Immature natural killer cell (primary cell): ENCODE measurements around the gene TIMM50. TPM values are rescaled to one million over a fixed set of nuclear protein-coding genes. Genes with fewer than 3 reads are reported as not detected.

ENCODE experiments used
- DNase-seq, 3 donors: peaks; one replicate each; pipeline ENCODE4 v3.0.0; 2022; ENCODE audit warnings: mixed read lengths in 1 of 3
- H3K27ac Mint-ChIP-seq, 6 donors: one replicate each; pipeline ENCODE4 v1.8.0; 2020; ENCODE audit warnings: mixed read lengths in 6 of 6, mild to moderate bottlenecking in 5 of 6, inconsistent platforms in 4 of 6, moderate library complexity in 3 of 6
- H3K27me3 Mint-ChIP-seq, 3 donors: one replicate each; pipeline ENCODE4 v1.8.0; 2020 to 2021; ENCODE audit warnings: low read depth in 3 of 3, mild to moderate bottlenecking in 3 of 3, mixed read lengths in 3 of 3, moderate library complexity in 3 of 3, inconsistent platforms in 1 of 3
- H3K36me3 Mint-ChIP-seq, 3 donors: one replicate each; pipeline ENCODE4 v1.8.0; 2020; ENCODE audit warnings: mixed read lengths in 3 of 3, inconsistent platforms in 2 of 3, mild to moderate bottlenecking in 2 of 3
- H3K4me1 Mint-ChIP-seq, 2 donors: one replicate each; pipeline ENCODE4 v1.8.0; 2020; ENCODE audit warnings: inconsistent platforms in 2 of 2, mild to moderate bottlenecking in 2 of 2, mixed read lengths in 2 of 2, moderate library complexity in 1 of 2
- H3K4me3 Mint-ChIP-seq, 5 donors: one replicate each; pipeline ENCODE4 v1.8.0; 2020; ENCODE audit warnings: mild to moderate bottlenecking in 5 of 5, mixed read lengths in 5 of 5, inconsistent platforms in 3 of 5, moderate library complexity in 3 of 5
- H3K9me3 Mint-ChIP-seq, 6 donors: one replicate each; pipeline ENCODE4 v1.8.0; 2020; ENCODE audit warnings: mild to moderate bottlenecking in 6 of 6, mixed read lengths in 6 of 6, inconsistent platforms in 4 of 6, moderate library complexity in 3 of 6
- polyA plus RNA-seq, 3 donors: library from polyadenylated mRNA; unstranded; fragments of 300-500 nt; fragmentation: Illumina TruSeq; gene quantifications; one replicate each; pipeline ENCODE4 v1.2.3, GENCODE V29; 2021

Gene TIMM50
- polyA plus RNA-seq, 3 donors from 2014 or later: 50.4 to 65.2 (median 58.6) TPM

- H3K27ac Mint-ChIP-seq: no peak within 1 kb of the TSS
Measured at GRCh38 chr19:39498798-39499642, 18.4 kb downstream of the TIMM50 start, which contains the start of gene DLL3. Gene DLL3, plus strand, starts transcription at chr19:39498947. Its CDS starts 28 bp downstream, at chr19:39498975.

GRCh38 chr19:39499932-39500331, 19.3 kb downstream of the TIMM50 start:
- DNase-seq: no peak
- no peak overlapping the region for H3K27ac Mint-ChIP-seq
- H3K4me1 Mint-ChIP-seq: peaks cover 21 to 26% of the 10 kb centered on the region in 2 donors
- H3K27me3 Mint-ChIP-seq: peaks cover 18 to 45% (median 20%) of the 10 kb centered on the region in 3 donors
- no peaks in the 10 kb centered on the region for H3K36me3 Mint-ChIP-seq
- peaks cover 0 to 3% (median 0%) of the 10 kb centered on the region in 6 donors for H3K9me3 Mint-ChIP-seq
- peak overlapping the region in 4 of 5 donors; percentile 27 to 60 (median 31) for H3K4me3 Mint-ChIP-seq

More at GRCh38 chr19:39498798-39499642, 18.4 kb downstream of the TIMM50 start, which contains the start of gene DLL3:
- no peak for DNase-seq
- Mint-ChIP-seq H3K4me3 (peak within 1 kb of the TSS; percentile 1 to 60 (median 53)), H3K9me3 (peaks cover 0 to 3% (median 0%) of the 10 kb centered on the region in 6 donors), H3K27me3 (peaks cover 17 to 43% (median 18%) of the 10 kb centered on the region in 3 donors), H3K36me3 (no peaks in the 10 kb centered on the region), H3K4me1 (peaks cover 21 to 26% of the 10 kb centered on the region in 2 donors)

- H3K27ac Mint-ChIP-seq: no peak overlapping the region
- H3K9me3 Mint-ChIP-seq: peaks cover 0 to 3% (median 0%) of the 10 kb centered on the region in 6 donors
- peaks cover 21 to 26% of the 10 kb centered on the region in 2 donors for H3K4me1 Mint-ChIP-seq
- H3K4me3 Mint-ChIP-seq: no peak overlapping the region
- no peak for DNase-seq
- no peaks in the 10 kb centered on the region for H3K36me3 Mint-ChIP-seq
- H3K27me3 Mint-ChIP-seq: peaks cover 18 to 47% (median 21%) of the 10 kb centered on the region in 3 donors
Measured at GRCh38 chr19:39500543-39500942, 19.9 kb downstream of the TIMM50 start.

- Mint-ChIP-seq H3K4me1 (peaks cover 24 to 27% of the 10 kb centered on the region in 2 donors), H3K4me3 (no peak overlapping the region), H3K27me3 (peaks cover 18 to 44% (median 20%) of the 10 kb centered on the region in 3 donors), H3K36me3 (no peaks in the 10 kb centered on the region), H3K9me3 (peaks cover 0 to 3% (median 0%) of the 10 kb centered on the region in 6 donors), H3K27ac (no peak overlapping the region)
- no peak for DNase-seq
Measured at GRCh38 chr19:39501340-39501739, 20.7 kb downstream of the TIMM50 start.

- peak overlapping the region in 2 of 5 donors; percentile 14 to 29 for H3K4me3 Mint-ChIP-seq
- peaks cover 21 to 48% (median 27%) of the 10 kb centered on the region in 3 donors for H3K27me3 Mint-ChIP-seq
Measured at GRCh38 chr19:39502640-39503417, 22.2 kb downstream of the TIMM50 start.

GRCh38 chr19:39506598-39506943, 25.9 kb downstream of the TIMM50 start:
- H3K4me3 Mint-ChIP-seq: peak overlapping the region in 4 of 5 donors; percentile 62 to 78 (median 70)
- DNase-seq: no peak
- H3K27ac Mint-ChIP-seq: peak overlapping the region in 1 of 6 donors; percentile 30
- no peaks in the 10 kb centered on the region for H3K36me3 Mint-ChIP-seq
- peaks cover 20 to 21% of the 10 kb centered on the region in 2 donors for H3K4me1 Mint-ChIP-seq
- peaks cover 0 to 4% (median 0%) of the 10 kb centered on the region in 6 donors for H3K9me3 Mint-ChIP-seq
- H3K27me3 Mint-ChIP-seq: peaks cover 18 to 30% (median 26%) of the 10 kb centered on the region in 3 donors

More at GRCh38 chr19:39502640-39503417, 22.2 kb downstream of the TIMM50 start:
- peak; percentile 72 to 80 (median 77) for DNase-seq
- Mint-ChIP-seq H3K4me1 (peaks cover 31 to 35% of the 10 kb centered on the region in 2 donors), H3K9me3 (peaks cover 0 to 3% (median 0%) of the 10 kb centered on the region in 6 donors), H3K27ac (peak overlapping the region in 1 of 6 donors; percentile 35), H3K36me3 (no peaks in the 10 kb centered on the region)

- Mint-ChIP-seq H3K9me3 (peaks cover 0 to 4% (median 0%) of the 10 kb centered on the region in 6 donors), H3K36me3 (no peaks in the 10 kb centered on the region), H3K27me3 (peaks cover 18 to 31% (median 26%) of the 10 kb centered on the region in 3 donors), H3K4me1 (peaks cover 20 to 21% of the 10 kb centered on the region in 2 donors), H3K27ac (no peak overlapping the region), H3K4me3 (peak overlapping the region; percentile 62 to 78 (median 70))
- DNase-seq: peak; percentile 17 to 42 (median 22)
Measured at GRCh38 chr19:39506944-39507714, 26.5 kb downstream of the TIMM50 start.

GRCh38 chr19:39507715-39508364, 27.2 kb downstream of the TIMM50 start:
- H3K27ac Mint-ChIP-seq: no peak overlapping the region

GRCh38 chr19:39508629-39509028, 28.0 kb downstream of the TIMM50 start:
- H3K9me3 Mint-ChIP-seq: peaks cover 0 to 4% (median 0%) of the 10 kb centered on the region in 6 donors
- no peak overlapping the region for H3K27ac Mint-ChIP-seq
- no peak for DNase-seq
- peaks cover 14 to 16% of the 10 kb centered on the region in 2 donors for H3K4me1 Mint-ChIP-seq
- H3K27me3 Mint-ChIP-seq: peaks cover 23 to 37% (median 24%) of the 10 kb centered on the region in 3 donors
- no peaks in the 10 kb centered on the region for H3K36me3 Mint-ChIP-seq
- H3K4me3 Mint-ChIP-seq: peak overlapping the region in 1 of 5 donors; percentile 76

More at GRCh38 chr19:39507715-39508364, 27.2 kb downstream of the TIMM50 start:
- no peaks in the 10 kb centered on the region for H3K36me3 Mint-ChIP-seq
- peaks cover 20 to 21% of the 10 kb centered on the region in 2 donors for H3K4me1 Mint-ChIP-seq
- peak overlapping the region; percentile 55 to 76 (median 70) for H3K4me3 Mint-ChIP-seq
- peaks cover 0 to 4% (median 0%) of the 10 kb centered on the region in 6 donors for H3K9me3 Mint-ChIP-seq
- no peak for DNase-seq
- peaks cover 20 to 37% (median 26%) of the 10 kb centered on the region in 3 donors for H3K27me3 Mint-ChIP-seq

GRCh38 chr19:39509233-39509632, 28.6 kb downstream of the TIMM50 start:
- Mint-ChIP-seq H3K27me3 (peaks cover 24 to 40% (median 27%) of the 10 kb centered on the region in 3 donors), H3K4me3 (no peak overlapping the region), H3K36me3 (no peaks in the 10 kb centered on the region), H3K9me3 (peaks cover 0 to 4% (median 0%) of the 10 kb centered on the region in 6 donors), H3K4me1 (peaks cover 14 to 16% of the 10 kb centered on the region in 2 donors), H3K27ac (no peak overlapping the region)
- DNase-seq: no peak

- Mint-ChIP-seq H3K36me3 (peaks cover 0 to 5% (median 3%) of the 10 kb centered on the region in 3 donors), H3K27ac (no peak overlapping the region), H3K4me1 (peaks cover 9% of the 10 kb centered on the region in 2 donors), H3K4me3 (no peak overlapping the region), H3K27me3 (peaks cover 21 to 40% (median 27%) of the 10 kb centered on the region in 3 donors), H3K9me3 (peaks cover 0 to 2% (median 0%) of the 10 kb centered on the region in 6 donors)
- no peak for DNase-seq
Measured at GRCh38 chr19:39512988-39513387, 32.4 kb downstream of the TIMM50 start.

GRCh38 chr19:39514840-39515550, 34.4 kb downstream of the TIMM50 start, which contains the start of gene SELENOV:
Gene SELENOV, plus strand, starts transcription at chr19:39515139. Its CDS starts 74 bp downstream, at chr19:39515213.
- DNase-seq: no peak
- Mint-ChIP-seq H3K9me3 (peaks cover 0 to 2% (median 0%) of the 10 kb centered on the region in 6 donors), H3K27ac (no peak within 1 kb of the TSS), H3K27me3 (peaks cover 13 to 36% (median 22%) of the 10 kb centered on the region in 3 donors), H3K36me3 (peaks cover 0 to 5% (median 3%) of the 10 kb centered on the region in 3 donors), H3K4me3 (peak within 1 kb of the TSS in 4 of 5 donors; percentile 4 to 66 (median 38)), H3K4me1 (peaks cover 7% of the 10 kb centered on the region in 2 donors)
